ENCODE measurements around the gene CMIP.
A peak's percentile ranks its signal among the peaks of the same experiment; 100 is the strongest.
"Not testable (repeated sequence)": the region's sequence is repeated elsewhere in the genome, so short reads cannot be mapped to it uniquely, and the experiment has no call there.

Gene CMIP

GRCh38 chr16:81522108-81522701, 77.6 kb downstream of the CMIP start:
- no CpG with 5 or more reads among the region's 8 CpGs for WGBS (ENCODE audit: extremely low coverage, insufficient coverage, insufficient read length)

GRCh38 chr16:81522851-81523250, 78.2 kb downstream of the CMIP start:
- not testable (repeated sequence) for H3K9me3 ChIP-seq (ENCODE audit: insufficient read depth, low read depth, low read length); H2AK5ac ChIP-seq (ENCODE audit: low read length); H3K4me3 ChIP-seq (ENCODE audit: low read depth, low read length); H3K14ac ChIP-seq (ENCODE audit: low read length); H3K4ac ChIP-seq (ENCODE audit: low read depth, low read length); H2BK12ac ChIP-seq (ENCODE audit: low read length); H3K27ac ChIP-seq (ENCODE audit: low read depth, low read length); H4K8ac ChIP-seq (ENCODE audit: low read depth, low read length); H3K27me3 ChIP-seq (ENCODE audit: insufficient read depth, low read length); H3K36me3 ChIP-seq (ENCODE audit: control insufficient read depth in 1 of 2, insufficient read depth in 2 of 2, low read length in 2 of 2); H4K12ac ChIP-seq (ENCODE audit: low read depth, low read length); H2BK5ac ChIP-seq (ENCODE audit: low read depth, low read length, poor library complexity); DNase-seq; H3K18ac ChIP-seq (ENCODE audit: low read length); H4K91ac ChIP-seq (ENCODE audit: low read depth, low read length); H3K9ac ChIP-seq (ENCODE audit: low read length); H3K23ac ChIP-seq (ENCODE audit: low read length); H2AFZ ChIP-seq (ENCODE audit: insufficient read depth, low read length, poor library complexity); H3K79me2 ChIP-seq (ENCODE audit: control insufficient read depth, insufficient read depth, low read length, poor library complexity); H2BK120ac ChIP-seq (ENCODE audit: insufficient read depth, low read length, poor library complexity); H3K4me2 ChIP-seq (ENCODE audit: low read length)
- H3K79me1 ChIP-seq (ENCODE audit: low read length): peaks cover 14% of the 10 kb centered on the region
- no CpG with 5 or more reads among the region's 7 CpGs for WGBS (ENCODE audit: extremely low coverage, insufficient coverage, insufficient read length)
- H3K4me1 ChIP-seq (ENCODE audit: control insufficient read depth in 1 of 2, insufficient read depth in 2 of 2, low read length in 2 of 2): peaks cover 22 to 34% of the 10 kb centered on the region in 2 experiments

More at GRCh38 chr16:81522108-81522701, 77.6 kb downstream of the CMIP start:
- Histone ChIP-seq H3K9ac (ENCODE audit: low read length) (no peak overlapping the region), H3K9me3 (ENCODE audit: insufficient read depth, low read depth, low read length) (no peaks in the 10 kb centered on the region), H2AK5ac (ENCODE audit: low read length) (no peak overlapping the region), H3K18ac (ENCODE audit: low read length) (peak overlapping the region; percentile 7), H2BK12ac (ENCODE audit: low read length) (no peak overlapping the region), H3K27ac (ENCODE audit: low read depth, low read length) (no peak overlapping the region), H4K91ac (ENCODE audit: low read depth, low read length) (no peak overlapping the region), H3K23ac (ENCODE audit: low read length) (no peak overlapping the region), H4K8ac (ENCODE audit: low read depth, low read length) (no peak overlapping the region), H3K36me3 (ENCODE audit: control insufficient read depth in 1 of 2, insufficient read depth in 2 of 2, low read length in 2 of 2) (peaks cover 5 to 9% of the 10 kb centered on the region in 2 experiments), H2BK120ac (ENCODE audit: insufficient read depth, low read length, poor library complexity) (no peak overlapping the region), H2AFZ (ENCODE audit: insufficient read depth, low read length, poor library complexity) (no peak overlapping the region), H3K27me3 (ENCODE audit: insufficient read depth, low read length) (no peaks in the 10 kb centered on the region), H3K14ac (ENCODE audit: low read length) (no peak overlapping the region), H3K4me1 (ENCODE audit: control insufficient read depth in 1 of 2, insufficient read depth in 2 of 2, low read length in 2 of 2) (peaks cover 25 to 37% of the 10 kb centered on the region in 2 experiments), H3K79me2 (ENCODE audit: control insufficient read depth, insufficient read depth, low read length, poor library complexity) (peaks cover 9% of the 10 kb centered on the region), H3K4me2 (ENCODE audit: low read length) (no peak overlapping the region), H3K79me1 (ENCODE audit: low read length) (peaks cover 16% of the 10 kb centered on the region), H4K12ac (ENCODE audit: low read depth, low read length) (no peak overlapping the region), H3K4me3 (ENCODE audit: low read depth, low read length) (no peak overlapping the region), H2BK5ac (ENCODE audit: low read depth, low read length, poor library complexity) (no peak overlapping the region), H3K4ac (ENCODE audit: low read depth, low read length) (peak overlapping the region; percentile 9)
- no peak for DNase-seq

- Histone ChIP-seq H3K36me3 (ENCODE audit: control insufficient read depth in 1 of 2, insufficient read depth in 2 of 2, low read length in 2 of 2) (peaks cover 4 to 5% of the 10 kb centered on the region in 2 experiments), H2BK12ac (ENCODE audit: low read length) (no peak overlapping the region), H3K9ac (ENCODE audit: low read length) (no peak overlapping the region), H4K12ac (ENCODE audit: low read depth, low read length) (no peak overlapping the region), H2BK120ac (ENCODE audit: insufficient read depth, low read length, poor library complexity) (no peak overlapping the region), H3K4ac (ENCODE audit: low read depth, low read length) (no peak overlapping the region), H3K4me1 (ENCODE audit: control insufficient read depth in 1 of 2, insufficient read depth in 2 of 2, low read length in 2 of 2) (peaks cover 15 to 27% of the 10 kb centered on the region in 2 experiments), H3K23ac (ENCODE audit: low read length) (no peak overlapping the region), H4K8ac (ENCODE audit: low read depth, low read length) (no peak overlapping the region), H3K14ac (ENCODE audit: low read length) (no peak overlapping the region), H3K4me2 (ENCODE audit: low read length) (no peak overlapping the region), H4K91ac (ENCODE audit: low read depth, low read length) (no peak overlapping the region), H3K79me2 (ENCODE audit: control insufficient read depth, insufficient read depth, low read length, poor library complexity) (peaks cover 2% of the 10 kb centered on the region), H3K9me3 (ENCODE audit: insufficient read depth, low read depth, low read length) (no peaks in the 10 kb centered on the region), H3K27me3 (ENCODE audit: insufficient read depth, low read length) (no peaks in the 10 kb centered on the region), H2AK5ac (ENCODE audit: low read length) (no peak overlapping the region), H2AFZ (ENCODE audit: insufficient read depth, low read length, poor library complexity) (no peak overlapping the region), H3K18ac (ENCODE audit: low read length) (no peak overlapping the region), H3K4me3 (ENCODE audit: low read depth, low read length) (no peak overlapping the region), H3K27ac (ENCODE audit: low read depth, low read length) (no peak overlapping the region), H3K79me1 (ENCODE audit: low read length) (peaks cover 10% of the 10 kb centered on the region), H2BK5ac (ENCODE audit: low read depth, low read length, poor library complexity) (no peak overlapping the region)
- peak; percentile 83 to 86 for DNase-seq
- WGBS (ENCODE audit: extremely low coverage, insufficient coverage, insufficient read length): no CpG with 5 or more reads among the region's 20 CpGs
Observed at GRCh38 chr16:81523387-81524115, 78.9 kb downstream of the CMIP start.

- H3K18ac ChIP-seq (ENCODE audit: low read length): no peak overlapping the region
- no peak overlapping the region for H3K4me3 ChIP-seq (ENCODE audit: low read depth, low read length)
- H2BK12ac ChIP-seq (ENCODE audit: low read length): no peak overlapping the region
- no peak overlapping the region for H2BK5ac ChIP-seq (ENCODE audit: low read depth, low read length, poor library complexity)
- no peak overlapping the region for H3K14ac ChIP-seq (ENCODE audit: low read length)
- H4K91ac ChIP-seq (ENCODE audit: low read depth, low read length): no peak overlapping the region
- H3K27me3 ChIP-seq (ENCODE audit: insufficient read depth, low read length): no peaks in the 10 kb centered on the region
- no CpG with 5 or more reads among the region's 10 CpGs for WGBS (ENCODE audit: extremely low coverage, insufficient coverage, insufficient read length)
- no peaks in the 10 kb centered on the region for H3K9me3 ChIP-seq (ENCODE audit: insufficient read depth, low read depth, low read length)
- H3K4me1 ChIP-seq (ENCODE audit: control insufficient read depth in 1 of 2, insufficient read depth in 2 of 2, low read length in 2 of 2): peaks cover 13 to 21% of the 10 kb centered on the region in 2 experiments
- peaks cover under 1% of the 10 kb centered on the region for H3K79me2 ChIP-seq (ENCODE audit: control insufficient read depth, insufficient read depth, low read length, poor library complexity)
- H3K4ac ChIP-seq (ENCODE audit: low read depth, low read length): peak overlapping the region; percentile 48
- no peak overlapping the region for H2BK120ac ChIP-seq (ENCODE audit: insufficient read depth, low read length, poor library complexity)
- peaks cover 10% of the 10 kb centered on the region for H3K79me1 ChIP-seq (ENCODE audit: low read length)
- peaks cover 4 to 5% of the 10 kb centered on the region in 2 experiments for H3K36me3 ChIP-seq (ENCODE audit: control insufficient read depth in 1 of 2, insufficient read depth in 2 of 2, low read length in 2 of 2)
- peak; percentile 96 to 97 for DNase-seq
- no peak overlapping the region for H2AK5ac ChIP-seq (ENCODE audit: low read length)
- no peak overlapping the region for H4K8ac ChIP-seq (ENCODE audit: low read depth, low read length)
- H3K27ac ChIP-seq (ENCODE audit: low read depth, low read length): no peak overlapping the region
- no peak overlapping the region for H3K9ac ChIP-seq (ENCODE audit: low read length)
- no peak overlapping the region for H2AFZ ChIP-seq (ENCODE audit: insufficient read depth, low read length, poor library complexity)
- H3K4me2 ChIP-seq (ENCODE audit: low read length): no peak overlapping the region
- H3K23ac ChIP-seq (ENCODE audit: low read length): no peak overlapping the region
- no peak overlapping the region for H4K12ac ChIP-seq (ENCODE audit: low read depth, low read length)
Observed at GRCh38 chr16:81524382-81524781, 79.8 kb downstream of the CMIP start.

Measured in trophoblast cell (in vitro differentiated cells and primary cell).